H9 (cell line): ENCODE measurements around the gene CHRNA5. TPM values are rescaled to one million over a fixed set of nuclear protein-coding genes. Genes with fewer than 3 reads are reported as not detected.

ENCODE experiments used
- DNase-seq: peaks from one replicate; pipeline ENCODE4 v3.0.0-alpha.2; 2017
- H2AFZ ChIP-seq: one replicate; pipeline ENCODE4 v1.6.1; 2013; ENCODE audit warnings: mild to moderate bottlenecking, low read length, control low read depth, moderate library complexity
- H2AK5ac ChIP-seq: 2 replicates; pipeline ENCODE4 v1.6.1; 2013; ENCODE audit warnings: low read length, control low read depth, mixed read lengths; ENCODE audit not compliant: insufficient read length
- H2BK120ac ChIP-seq: one replicate; pipeline ENCODE4 v1.6.1; 2013; ENCODE audit warnings: low read depth, mild to moderate bottlenecking, low read length, control low read depth, inconsistent platforms; ENCODE audit not compliant: poor library complexity, severe bottlenecking
- H2BK12ac ChIP-seq: 2 replicates; pipeline ENCODE4 v1.6.1; 2013; ENCODE audit warnings: low read length, control low read depth, mixed read lengths, low read depth; ENCODE audit not compliant: insufficient read length
- H2BK15ac ChIP-seq: 2 replicates; pipeline ENCODE4 v1.6.1; 2013; ENCODE audit warnings: low read depth, low read length, control low read depth
- H2BK20ac ChIP-seq: one replicate; pipeline ENCODE4 v1.6.1; 2013; ENCODE audit warnings: low read depth, mild to moderate bottlenecking, low read length, control low read depth, inconsistent platforms; ENCODE audit not compliant: poor library complexity, severe bottlenecking
- H2BK5ac ChIP-seq: 2 replicates; pipeline ENCODE4 v1.6.1; 2013; ENCODE audit warnings: low read length, control low read depth, mixed read lengths; ENCODE audit not compliant: insufficient read length
- H3K14ac ChIP-seq: 2 replicates; pipeline ENCODE4 v1.6.1; 2013; ENCODE audit warnings: low read length, control low read depth; ENCODE audit not compliant: insufficient read depth
- H3K18ac ChIP-seq: 2 replicates; pipeline ENCODE4 v1.6.1; 2013; ENCODE audit warnings: low read depth, mild to moderate bottlenecking, mixed read lengths, low read length, control low read depth; ENCODE audit not compliant: insufficient read length
- H3K23ac ChIP-seq: 2 replicates; pipeline ENCODE4 v1.6.1; 2013; ENCODE audit warnings: low read length, control low read depth, mixed read lengths, low read depth; ENCODE audit not compliant: insufficient read length
- H3K23me2 ChIP-seq: 2 replicates; pipeline ENCODE4 v1.6.1; 2013; ENCODE audit warnings: low read depth, mild to moderate bottlenecking, mixed read lengths, low read length, control low read depth; ENCODE audit not compliant: insufficient read length, poor library complexity, severe bottlenecking
- H3K27ac ChIP-seq: 2 replicates; pipeline ENCODE4 v1.5.1; 2013; ENCODE audit warnings: low read length, control low read depth, mixed read lengths, low read depth; ENCODE audit not compliant: insufficient read length
- H3K27me3 ChIP-seq: 2 replicates; pipeline ENCODE4 v1.6.1; 2013; ENCODE audit warnings: low read length, control low read depth, inconsistent platforms; ENCODE audit not compliant: insufficient read depth
- H3K4ac ChIP-seq: 2 replicates; pipeline ENCODE4 v1.6.1; 2013; ENCODE audit warnings: low read depth, mild to moderate bottlenecking, control low read depth, inconsistent platforms, low read length, moderate library complexity
- H3K4me1 ChIP-seq: 2 replicates; pipeline ENCODE4 v1.6.1; 2013; ENCODE audit warnings: low read length, control low read depth, inconsistent platforms; ENCODE audit not compliant: insufficient read depth
- H3K4me2 ChIP-seq: 2 replicates; pipeline ENCODE4 v1.6.1; 2013; ENCODE audit warnings: low read length, control low read depth, mixed read lengths; ENCODE audit not compliant: insufficient read length, insufficient read depth
- H3K56ac ChIP-seq: 2 replicates; pipeline ENCODE4 v1.6.1; 2013; ENCODE audit warnings: low read depth, mild to moderate bottlenecking, mixed read lengths, low read length, control low read depth; ENCODE audit not compliant: insufficient read length
- H3K79me1 ChIP-seq: 2 replicates; pipeline ENCODE4 v1.6.1; 2013; ENCODE audit warnings: low read depth, mild to moderate bottlenecking, moderate library complexity, low read length, control low read depth, inconsistent platforms; ENCODE audit not compliant: insufficient read depth, poor library complexity, severe bottlenecking
- H3K79me2 ChIP-seq: 2 replicates; pipeline ENCODE4 v1.6.1; 2013; ENCODE audit warnings: low read length, control low read depth, inconsistent platforms; ENCODE audit not compliant: insufficient read depth
- H3K9ac ChIP-seq: 2 replicates; pipeline ENCODE4 v1.6.1; 2013; ENCODE audit warnings: low read length, control low read depth, mixed read lengths; ENCODE audit not compliant: insufficient read length; ENCODE audit errors: extremely low read depth
- H3K9me3 ChIP-seq: one replicate; pipeline ENCODE4 v1.6.1; 2013; ENCODE audit warnings: low read depth, low read length, inconsistent platforms; ENCODE audit not compliant: control insufficient read depth
- H3T11ph ChIP-seq: one replicate; pipeline ENCODE4 v1.6.1; 2013; ENCODE audit warnings: mild to moderate bottlenecking, low read length, control low read depth, inconsistent platforms
- H4K20me1 ChIP-seq: one replicate; pipeline ENCODE4 v1.6.1; 2013; ENCODE audit not compliant: control insufficient read depth, insufficient read length, insufficient read depth
- H4K5ac ChIP-seq: 2 replicates; pipeline ENCODE4 v1.6.1; 2013; ENCODE audit warnings: low read depth, mild to moderate bottlenecking, mixed read lengths, low read length, control low read depth; ENCODE audit not compliant: insufficient read length
- H4K8ac ChIP-seq: replicated peaks from 2 replicates; pipeline ENCODE4 v1.6.1; 2013; ENCODE audit warnings: low read length, control low read depth, mixed read lengths, low read depth; ENCODE audit not compliant: insufficient read length
- H4K91ac ChIP-seq: 2 replicates; pipeline ENCODE4 v1.6.1; 2013; ENCODE audit warnings: low read depth, mild to moderate bottlenecking, moderate library complexity, mixed read lengths, low read length, control low read depth; ENCODE audit not compliant: insufficient read length
- H3K27ac Mint-ChIP-seq, 3 experiments: 2 replicates in 2 of 3; 3 replicates in 1 of 3; pipeline ENCODE4 v1.8.0; 2020 to 2021; ENCODE audit warnings: mixed read lengths in 3 of 3, mild to moderate bottlenecking in 1 of 3, moderate library complexity in 1 of 3
- H3K27me3 Mint-ChIP-seq: 2 replicates; pipeline ENCODE4 v1.8.0; 2021; ENCODE audit warnings: low read depth, mild to moderate bottlenecking, moderate library complexity, mixed read lengths
- H3K36me3 Mint-ChIP-seq, 3 experiments: 2 replicates in 2 of 3; 3 replicates in 1 of 3; pipeline ENCODE4 v1.8.0; 2020 to 2021; ENCODE audit warnings: low read depth in 3 of 3, mixed read lengths in 3 of 3; ENCODE audit not compliant: insufficient read depth in 1 of 3
- H3K4me1 Mint-ChIP-seq, 2 experiments: 2 replicates each; pipeline ENCODE4 v1.8.0; 2020; ENCODE audit warnings: mixed read lengths in 2 of 2
- H3K4me3 Mint-ChIP-seq, 2 experiments: 2 replicates in 1 of 2; 3 replicates in 1 of 2; pipeline ENCODE4 v1.8.0; 2020 to 2021; ENCODE audit warnings: mild to moderate bottlenecking in 2 of 2, mixed read lengths in 2 of 2, moderate library complexity in 1 of 2
- H3K9me3 Mint-ChIP-seq, 2 experiments: 2 replicates in 1 of 2; 3 replicates in 1 of 2; pipeline ENCODE4 v1.8.0; 2020; ENCODE audit warnings: mild to moderate bottlenecking in 2 of 2, mixed read lengths in 2 of 2, moderate library complexity in 1 of 2
- WGBS: extraction: QIAGEN DNeasy Blood & Tissue Kit; methylation state at CpG from one replicate; pipeline ENCODE4 v1.1.7; 2013; ENCODE audit warnings: missing lambda C conversion rate, low lambda C conversion rate, mixed read lengths; ENCODE audit not compliant: insufficient read length; ENCODE audit errors: extremely low coverage; 5-methylcytosine and 5-hydroxymethylcytosine counted together
- total RNA-seq: library from RNA; stranded (reverse); gene quantifications from 2 replicates; pipeline ENCODE4 v1.2.1, GENCODE V29; 2021
- TF ChIP-seq, protein P1 (sequence below): fragments of 200-600 bp; sonication (generic); conservative IDR thresholded peaks from 3 replicates; pipeline ENCODE4 v1.8.0; 2021; ENCODE audit warnings: antibody characterized with exemption, mild to moderate bottlenecking

Gene CHRNA5
- total RNA-seq, 1 experiment from 2014 or later = 16.5 TPM

- Mint-ChIP-seq H3K4me1 (peaks cover 13 to 24% of the 10 kb centered on the region in 2 experiments), H3K27me3 (peaks cover 25% of the 10 kb centered on the region), H3K4me3 (peak overlapping the region in 1 of 2 experiments; percentile 88; a peak in 1 of 5 replicates), H3K27ac (no peak overlapping the region), H3K36me3 (no peaks in the 10 kb centered on the region; a peak in 1 of 7 replicates), H3K9me3 (no peaks in the 10 kb centered on the region; a peak in 2 of 5 replicates)
- Histone ChIP-seq H3K18ac (no peak overlapping the region), H2BK20ac (no peak overlapping the region), H3T11ph (no peak overlapping the region), H3K23me2 (peaks cover 4% of the 10 kb centered on the region), H2BK12ac (no peak overlapping the region), H3K4ac (no peak overlapping the region), H3K9ac (no peak overlapping the region), H2AK5ac (no peak overlapping the region), H3K27me3 (no peaks in the 10 kb centered on the region; the same call in 1 of the 2 replicates), H3K9me3 (no peaks in the 10 kb centered on the region), H2AFZ (no peak overlapping the region), H3K4me1 (no peaks in the 10 kb centered on the region), H2BK15ac (no peak overlapping the region), H2BK5ac (no peak overlapping the region), H4K91ac (no peak overlapping the region), H4K20me1 (no peaks in the 10 kb centered on the region), H3K56ac (no peak overlapping the region), H3K79me1 (no peaks in the 10 kb centered on the region), H4K5ac (no peak overlapping the region), H3K14ac (no peak overlapping the region), H3K27ac (no peak overlapping the region), H3K79me2 (no peaks in the 10 kb centered on the region), H2BK120ac (no peak overlapping the region), H3K4me2 (no peak overlapping the region), H4K8ac (no peak overlapping the region), H3K23ac (no peak overlapping the region)
- DNase-seq = no peak
- TF ChIP-seq, protein P1, sequence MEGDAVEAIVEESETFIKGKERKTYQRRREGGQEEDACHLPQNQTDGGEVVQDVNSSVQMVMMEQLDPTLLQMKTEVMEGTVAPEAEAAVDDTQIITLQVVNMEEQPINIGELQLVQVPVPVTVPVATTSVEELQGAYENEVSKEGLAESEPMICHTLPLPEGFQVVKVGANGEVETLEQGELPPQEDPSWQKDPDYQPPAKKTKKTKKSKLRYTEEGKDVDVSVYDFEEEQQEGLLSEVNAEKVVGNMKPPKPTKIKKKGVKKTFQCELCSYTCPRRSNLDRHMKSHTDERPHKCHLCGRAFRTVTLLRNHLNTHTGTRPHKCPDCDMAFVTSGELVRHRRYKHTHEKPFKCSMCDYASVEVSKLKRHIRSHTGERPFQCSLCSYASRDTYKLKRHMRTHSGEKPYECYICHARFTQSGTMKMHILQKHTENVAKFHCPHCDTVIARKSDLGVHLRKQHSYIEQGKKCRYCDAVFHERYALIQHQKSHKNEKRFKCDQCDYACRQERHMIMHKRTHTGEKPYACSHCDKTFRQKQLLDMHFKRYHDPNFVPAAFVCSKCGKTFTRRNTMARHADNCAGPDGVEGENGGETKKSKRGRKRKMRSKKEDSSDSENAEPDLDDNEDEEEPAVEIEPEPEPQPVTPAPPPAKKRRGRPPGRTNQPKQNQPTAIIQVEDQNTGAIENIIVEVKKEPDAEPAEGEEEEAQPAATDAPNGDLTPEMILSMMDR = no peak
- WGBS = no CpG with 5 or more reads among the region's 5 CpGs
Observed at GRCh38 chr15:78642331-78642730, 77.0 kb downstream of the CHRNA5 start.

Other genes starting within 250 kb of the CHRNA5 start
- gene CRABP1, start 225.2 kb upstream of the CHRNA5 start, total RNA-seq = 93.0 and 93.1 TPM in 2 replicates
- gene IREB2, start 127.3 kb upstream of the CHRNA5 start, total RNA-seq = 87.6 and 93.3 TPM in 2 replicates
- gene HYKK, start 57.9 kb upstream of the CHRNA5 start, total RNA-seq = 2.4 and 3.1 TPM in 2 replicates
- gene PSMA4, start 25.1 kb upstream of the CHRNA5 start, total RNA-seq = 333 and 335 TPM in 2 replicates
- 0.81 and 1.1 TPM in 2 replicates for gene CHRNA3, start 55.5 kb downstream of the CHRNA5 start, total RNA-seq
- 1.9 TPM in 2 replicates for gene CHRNB4, start 75.7 kb downstream of the CHRNA5 start, total RNA-seq
- 23.1 and 25.0 TPM in 2 replicates for gene ADAMTS7, start 245.9 kb downstream of the CHRNA5 start, total RNA-seq